IPS-NIHi11 (cell line): ENCODE results near the gene CHCHD5.
"Not testable (repeated sequence)": the region's sequence is repeated elsewhere in the genome, so short reads cannot be mapped to it uniquely, and the experiment has no call there.

Experiments
- DNase-seq: peaks from one replicate; pipeline ENCODE4 v3.0.0; 2012; ENCODE audit warnings: mixed read lengths, low spot score

Gene CHCHD5

GRCh38 chr2:112584134-112584890 lies at the start of gene CHCHD5:
CHCHD5 (plus strand) TSS chr2:112584609; CDS start chr2:112584648, 39 bp downstream.
- peak; percentile 89 for DNase-seq

DNA sequence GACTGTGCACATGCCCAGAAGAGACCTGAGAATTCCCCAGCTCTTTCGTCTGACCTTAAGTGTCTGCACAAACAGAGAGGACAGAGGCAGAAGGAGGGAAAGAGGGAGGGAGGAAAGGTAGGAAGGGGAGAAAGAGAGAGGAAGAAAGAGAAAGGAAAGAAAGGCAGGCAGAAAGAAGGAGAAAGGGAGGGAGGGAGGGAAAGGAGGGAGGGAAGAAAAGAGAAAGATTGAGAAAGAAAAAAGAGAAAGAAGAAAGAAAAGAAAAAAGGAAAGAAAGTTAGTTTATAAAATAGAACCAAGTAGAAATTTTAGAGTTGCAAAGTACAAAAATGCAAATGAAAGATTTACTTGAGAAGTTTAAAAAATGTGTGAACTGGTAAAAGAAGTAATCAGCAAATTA lies 49.6 kb upstream of the CHCHD5 start:
- DNase-seq: no peak

- not testable (repeated sequence) for DNase-seq
Observed at GRCh38 chr2:112536665-112537064, 47.7 kb upstream of the CHCHD5 start.

DNA sequence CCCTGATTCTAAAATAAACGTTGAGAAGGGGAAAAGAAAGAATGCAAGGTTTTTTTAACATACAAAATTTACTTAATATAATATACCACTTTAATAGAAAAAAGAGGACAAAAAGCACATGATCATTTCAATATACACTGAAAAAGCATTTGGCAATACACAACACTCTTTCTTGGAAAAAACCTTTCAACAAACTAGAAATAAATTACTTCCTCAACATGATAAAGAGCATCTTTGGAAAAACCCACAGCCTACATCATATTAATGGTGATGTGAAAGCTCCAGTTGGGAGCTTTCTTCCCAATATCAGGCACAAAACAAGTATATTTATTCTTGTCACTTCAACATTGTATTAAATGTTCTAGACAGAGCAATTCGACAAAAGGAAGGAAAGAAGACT lies 45.1 kb upstream of the CHCHD5 start:
- no peak for DNase-seq

DNA sequence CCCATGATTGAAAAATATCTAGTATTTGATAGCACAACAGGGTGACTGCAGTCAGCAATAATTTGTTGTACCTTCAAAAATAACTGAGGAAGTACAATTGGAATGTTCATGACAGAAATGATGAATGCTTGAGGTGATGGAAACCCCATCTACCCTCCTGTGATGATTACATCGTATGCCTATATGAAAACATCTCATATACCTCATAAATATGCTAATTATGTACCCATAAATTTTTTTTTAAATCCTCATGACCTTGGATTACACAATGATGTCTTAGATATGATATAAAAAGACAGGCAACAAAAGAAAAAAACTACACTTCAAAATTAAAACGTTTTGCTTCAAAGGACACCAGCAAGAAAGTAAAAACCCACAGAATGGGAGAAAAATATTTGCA lies 43.5 kb upstream of the CHCHD5 start:
- no peak for DNase-seq

DNA sequence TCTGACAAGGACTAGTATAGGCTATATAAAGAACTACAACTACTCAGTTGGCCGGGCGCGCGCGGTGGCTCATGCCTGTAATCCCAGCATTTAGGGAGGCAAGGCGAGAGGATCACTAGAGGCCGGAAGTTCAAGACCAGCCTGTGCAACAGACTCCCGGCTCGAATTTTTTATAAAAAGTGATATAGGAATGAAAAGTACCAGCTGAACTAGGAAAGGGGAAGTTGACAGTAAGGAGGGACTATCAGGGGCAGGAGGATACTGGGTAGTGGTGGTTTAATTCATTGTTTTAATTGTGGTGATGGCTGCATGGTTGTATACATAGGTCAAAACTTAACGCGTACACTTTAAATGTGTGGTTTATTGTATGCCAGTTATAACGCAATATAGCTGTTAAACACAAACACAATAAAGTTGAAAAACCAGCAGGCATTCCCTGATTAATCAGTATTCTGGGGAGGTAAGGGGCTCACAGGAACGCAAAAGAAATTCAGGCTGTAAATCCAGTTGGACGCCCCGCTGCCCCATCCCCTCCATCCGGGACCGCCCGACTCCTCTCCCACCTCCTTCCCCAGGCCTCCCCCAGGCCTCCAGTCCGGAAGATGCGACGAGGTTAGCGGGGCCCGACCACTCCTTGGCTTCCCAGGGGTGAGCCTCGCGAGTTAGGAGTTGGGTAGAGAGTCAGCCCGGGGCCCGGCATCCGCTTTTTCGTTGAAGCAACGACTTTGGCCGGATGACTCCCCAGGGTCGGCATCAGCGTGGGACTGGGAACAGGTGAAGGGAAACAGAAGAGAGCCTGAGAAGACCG lies 42.9 kb upstream of the CHCHD5 start:
- DNase-seq: peak; percentile 87

GRCh38 chr2:112542123-112542983 lies 42.1 kb upstream of the CHCHD5 start, which contains the start of gene POLR1B:
POLR1B (plus strand) TSS chr2:112542465; CDS start chr2:112542495, 30 bp downstream.
- DNase-seq: peak; percentile 85

- DNase-seq: peak; percentile 11
Observed at GRCh38 chr2:112542984-112543661, 41.3 kb upstream of the CHCHD5 start.

DNA sequence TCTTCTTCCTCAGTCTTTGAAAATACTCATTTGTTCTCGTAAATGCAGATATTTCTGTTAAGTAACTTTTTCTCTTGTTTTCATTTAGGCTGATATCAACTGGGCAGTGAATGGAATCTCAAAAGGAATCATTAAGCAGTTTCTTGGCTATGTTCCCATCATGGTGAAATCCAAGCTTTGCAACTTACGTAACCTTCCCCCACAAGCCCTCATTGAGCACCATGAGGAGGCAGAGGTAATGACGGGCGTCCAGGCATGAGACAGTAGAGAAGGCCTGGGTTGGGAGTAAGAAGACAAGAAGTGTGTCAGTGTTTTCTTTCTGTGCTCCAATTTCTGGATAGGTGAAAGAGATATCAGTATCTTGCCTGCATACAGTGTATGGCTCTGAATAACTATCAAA lies 37.1 kb upstream of the CHCHD5 start:
- no peak for DNase-seq

- no peak for DNase-seq
Observed at GRCh38 chr2:112548980-112549379, 35.4 kb upstream of the CHCHD5 start.

GRCh38 chr2:112566104-112566503 lies 18.3 kb upstream of the CHCHD5 start:
- DNase-seq: no peak

- DNase-seq: not testable (repeated sequence)
Observed at GRCh38 chr2:112566508-112566907, 17.9 kb upstream of the CHCHD5 start.

DNA sequence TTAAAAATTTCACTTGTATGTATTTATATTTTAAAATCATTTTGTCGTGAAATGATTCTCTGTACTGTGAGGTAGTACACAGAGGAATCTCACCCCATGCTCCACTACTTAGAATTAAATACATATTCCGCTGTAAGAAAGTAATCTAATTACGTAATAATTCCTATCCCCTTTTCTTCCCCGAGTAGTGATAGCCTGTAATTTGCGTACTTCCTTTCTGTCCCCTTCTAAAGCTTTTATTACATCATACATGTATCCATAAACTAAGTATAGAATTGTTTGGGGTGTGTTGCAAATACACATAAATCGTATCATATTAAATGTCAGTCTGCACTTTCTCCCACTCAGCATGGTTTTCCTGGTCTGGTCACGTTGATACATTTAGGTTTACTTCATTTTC lies 12.4 kb upstream of the CHCHD5 start:
- DNase-seq: no peak

- no peak for DNase-seq
Observed at GRCh38 chr2:112577756-112578155, 6.7 kb upstream of the CHCHD5 start.

DNA sequence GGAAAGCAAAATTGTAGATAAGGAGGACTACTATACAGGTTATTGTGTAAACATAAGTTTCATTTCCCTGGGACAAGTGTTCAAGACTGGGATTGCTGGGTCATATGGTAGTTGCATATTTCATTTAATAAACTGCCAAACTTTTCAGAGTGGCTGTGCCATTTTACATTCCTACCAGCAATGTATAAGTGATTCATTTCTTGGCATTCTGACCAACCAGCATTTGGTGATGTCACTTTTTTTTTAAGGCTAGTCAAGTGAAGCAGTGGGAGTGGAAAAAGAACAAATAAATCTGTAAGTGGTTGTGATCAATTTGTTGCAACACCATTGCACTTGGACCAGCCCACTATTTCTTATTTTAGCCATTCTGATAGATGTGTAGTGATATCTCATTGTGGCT lies 5.2 kb upstream of the CHCHD5 start:
- no peak for DNase-seq

GRCh38 chr2:112580084-112580483 lies 4.3 kb upstream of the CHCHD5 start:
- no peak for DNase-seq

- peak; percentile 20 for DNase-seq
Observed at GRCh38 chr2:112582314-112582746, 2.1 kb upstream of the CHCHD5 start.

DNA sequence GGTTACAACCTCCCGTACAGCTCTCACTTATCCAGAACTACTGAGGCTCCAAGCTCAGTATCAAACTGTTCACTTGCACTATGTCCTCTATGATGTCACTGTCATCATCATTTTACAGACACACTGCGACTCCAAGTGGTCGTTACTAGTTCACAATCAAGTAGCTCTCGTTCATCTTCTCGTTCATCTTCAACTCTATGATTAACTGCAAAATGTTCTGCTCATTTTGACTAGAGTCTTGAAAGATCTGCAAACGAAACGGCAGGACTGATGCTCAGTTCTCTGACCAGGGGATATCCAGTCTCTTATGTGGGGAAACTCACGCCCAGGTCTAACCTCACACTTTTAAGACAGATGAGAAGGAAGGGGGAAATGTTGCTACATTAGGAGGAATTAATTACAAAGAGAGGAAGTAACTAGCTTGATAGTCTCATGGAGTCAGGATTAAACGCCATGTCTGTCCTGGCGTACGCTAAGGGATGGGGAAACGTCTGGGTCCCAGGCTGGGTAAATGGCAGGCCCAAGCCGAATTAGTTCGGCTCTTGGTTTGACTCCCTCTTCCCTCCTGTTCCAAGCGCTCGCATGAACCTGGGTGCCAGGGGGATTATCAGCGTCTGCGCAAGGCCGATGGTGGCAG lies 794 bp upstream of the CHCHD5 start:
- DNase-seq: no peak

GRCh38 chr2:112584891-112585250 lies 462 bp downstream of the CHCHD5 start:
- DNase-seq: no peak

DNA sequence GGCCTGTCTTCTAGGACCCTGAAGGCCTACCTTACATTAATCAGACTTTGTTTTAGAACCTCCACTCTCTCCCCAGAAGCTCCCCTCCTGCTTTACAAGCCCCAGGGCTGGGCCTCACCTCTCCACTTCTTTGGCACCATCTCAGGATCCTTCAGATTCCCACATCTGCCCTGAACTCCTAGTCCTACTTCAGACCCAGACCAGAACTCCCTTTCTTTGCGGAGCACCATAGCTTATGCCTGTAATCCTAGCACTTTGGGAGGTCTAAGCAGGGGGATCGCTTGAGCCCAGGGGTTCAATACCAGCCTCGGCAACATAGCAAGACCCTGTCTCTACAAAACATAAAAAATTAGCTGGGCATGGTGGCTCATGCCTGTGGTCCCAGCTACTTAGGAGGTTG lies 991 bp downstream of the CHCHD5 start:
- no peak for DNase-seq

- no peak for DNase-seq
Observed at GRCh38 chr2:112585873-112586464, 1.6 kb downstream of the CHCHD5 start.
